HUES48 (cell line): ENCODE results near the gene ARHGAP45.
A peak's percentile ranks its signal among the peaks of the same experiment; 100 is the strongest.

Experiments
- H3K27ac ChIP-seq: one replicate; pipeline ENCODE4 v1.7.0; 2013; ENCODE audit warnings: low read depth, low read length, inconsistent platforms
- H3K27me3 ChIP-seq: 2 replicates; pipeline ENCODE4 v1.6.1; 2013; ENCODE audit warnings: mild to moderate bottlenecking, low read length; ENCODE audit not compliant: control insufficient read depth, insufficient read depth
- H3K36me3 ChIP-seq: 2 replicates; pipeline ENCODE4 v1.6.1; 2013; ENCODE audit warnings: low read length; ENCODE audit not compliant: control insufficient read depth, insufficient read depth
- H3K4me1 ChIP-seq: 2 replicates; pipeline ENCODE4 v1.6.1; 2013; ENCODE audit warnings: mild to moderate bottlenecking, low read length; ENCODE audit not compliant: control insufficient read depth, insufficient read depth
- H3K4me3 ChIP-seq: 2 replicates; pipeline ENCODE4 v1.5.1; 2013; ENCODE audit warnings: mild to moderate bottlenecking, low read depth, low read length
- H3K9ac ChIP-seq: 2 replicates; pipeline ENCODE4 v1.6.1; 2013; ENCODE audit warnings: mild to moderate bottlenecking, low read depth, low read length, moderate library complexity
- H3K9me3 ChIP-seq: 2 replicates; pipeline ENCODE4 v1.6.1; 2013; ENCODE audit warnings: low read length; ENCODE audit not compliant: control insufficient read depth, insufficient read depth

The ARHGAP45 gene

DNA sequence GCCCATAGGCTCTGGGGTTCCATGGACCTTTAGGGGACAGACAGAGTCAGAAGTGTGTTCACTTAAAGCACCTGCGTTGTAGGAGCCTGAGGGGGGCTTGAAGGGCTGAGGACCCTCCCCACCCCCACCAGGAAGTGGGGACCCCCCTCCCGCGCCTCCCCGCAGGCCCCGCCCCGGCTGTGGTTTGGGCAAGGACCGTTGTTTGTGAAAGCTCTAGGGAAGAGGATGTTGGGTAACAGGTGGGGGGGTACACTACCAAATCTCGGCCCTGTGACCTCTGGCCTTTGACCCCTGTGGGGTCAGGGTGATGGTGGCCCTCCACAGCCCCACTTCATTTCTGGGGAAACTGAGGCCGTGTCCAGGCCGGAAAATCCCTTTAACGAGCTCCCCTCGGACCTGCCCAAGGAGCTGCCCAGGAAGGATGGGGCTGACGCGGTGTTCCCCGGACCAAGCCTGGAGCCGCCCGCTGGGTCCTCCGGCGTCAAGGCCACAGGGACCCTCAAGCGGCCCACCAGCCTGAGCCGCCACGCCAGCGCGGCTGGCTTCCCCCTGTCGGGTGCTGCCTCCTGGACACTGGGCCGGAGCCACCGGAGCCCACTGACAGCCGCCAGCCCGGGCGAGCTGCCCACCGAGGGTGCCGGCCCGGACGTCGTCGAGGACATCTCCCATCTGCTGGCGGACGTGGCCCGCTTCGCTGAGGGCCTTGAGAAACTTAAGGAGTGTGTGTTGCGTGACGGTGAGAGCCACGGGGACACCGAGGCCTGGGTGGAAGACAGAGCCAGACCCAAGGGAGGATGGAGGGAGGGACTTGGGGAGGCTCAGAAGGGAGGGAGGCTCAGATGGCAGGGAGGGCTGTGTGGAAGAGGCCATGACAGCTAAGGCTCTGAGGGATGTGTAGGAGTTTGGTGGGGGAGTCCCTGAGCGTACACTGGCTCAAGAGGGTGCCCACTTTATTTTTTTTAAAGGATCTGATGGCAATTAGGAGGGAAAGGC is 1.3 kb downstream of the ARHGAP45 start:
- Histone ChIP-seq H3K27me3 (peaks cover 25% of the 10 kb centered on the region), H3K27ac (no peak overlapping the region)

DNA sequence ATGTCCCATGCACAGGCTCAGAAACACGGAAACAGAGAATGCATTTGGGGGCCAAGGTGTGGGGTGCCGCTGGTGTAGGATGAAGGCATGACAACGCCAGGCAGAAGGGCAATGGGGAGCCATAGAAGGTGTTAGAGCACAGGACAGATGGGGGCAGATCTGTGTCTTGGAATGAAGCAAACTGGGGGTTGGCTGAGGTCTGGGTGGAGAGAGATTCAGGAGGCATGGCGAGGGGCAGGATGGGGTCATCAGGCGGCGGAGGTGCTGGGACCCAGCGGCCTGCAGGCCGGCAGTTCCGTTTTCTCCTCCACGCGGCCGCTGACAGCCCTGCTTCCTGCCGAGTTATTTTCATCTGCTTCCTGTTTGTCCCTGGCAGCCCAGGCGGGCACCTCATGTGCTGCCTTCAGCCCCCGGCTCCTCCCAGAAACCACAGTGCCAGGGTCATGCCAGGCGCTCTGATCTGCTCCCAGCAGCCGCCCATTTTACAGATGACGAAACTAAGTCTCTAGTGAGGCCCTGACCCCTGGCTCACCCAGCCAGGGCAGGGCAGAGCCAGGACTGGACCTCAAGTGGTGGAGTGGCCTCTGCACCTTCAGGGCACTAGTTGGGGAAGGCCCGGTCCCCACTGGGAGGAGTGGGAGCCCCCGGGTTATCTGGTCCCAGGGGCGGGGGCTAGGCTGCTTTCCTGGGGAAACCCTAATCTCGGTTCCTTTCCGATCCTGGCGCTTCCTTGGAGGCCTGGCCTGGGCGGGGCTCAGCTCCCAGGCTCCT is 2.2 kb downstream of the ARHGAP45 start:
- Histone ChIP-seq H3K27me3 (peaks cover 25% of the 10 kb centered on the region), H3K9me3 (no peaks in the 10 kb centered on the region), H3K36me3 (peaks cover 12% of the 10 kb centered on the region; the same call in 1 of the 2 replicates), H3K9ac (no peak overlapping the region), H3K4me1 (0 out of 2 replicates have a peak, but pooled peaks cover 10% of the 10 kb centered on the region), H3K4me3 (no peak overlapping the region), H3K27ac (no peak overlapping the region)

More for the DNA sequence above, 1.3 kb downstream of the ARHGAP45 start:
- H3K4me1 ChIP-seq, result peaks cover 10% of the 10 kb centered on the region; the same call in 1 of the 2 replicates
- no peaks in the 10 kb centered on the region for H3K9me3 ChIP-seq
- H3K36me3 ChIP-seq, result peaks cover 3% of the 10 kb centered on the region; the same call in 1 of the 2 replicates
- no peak overlapping the region for H3K9ac ChIP-seq
- no peak overlapping the region for H3K4me3 ChIP-seq

DNA sequence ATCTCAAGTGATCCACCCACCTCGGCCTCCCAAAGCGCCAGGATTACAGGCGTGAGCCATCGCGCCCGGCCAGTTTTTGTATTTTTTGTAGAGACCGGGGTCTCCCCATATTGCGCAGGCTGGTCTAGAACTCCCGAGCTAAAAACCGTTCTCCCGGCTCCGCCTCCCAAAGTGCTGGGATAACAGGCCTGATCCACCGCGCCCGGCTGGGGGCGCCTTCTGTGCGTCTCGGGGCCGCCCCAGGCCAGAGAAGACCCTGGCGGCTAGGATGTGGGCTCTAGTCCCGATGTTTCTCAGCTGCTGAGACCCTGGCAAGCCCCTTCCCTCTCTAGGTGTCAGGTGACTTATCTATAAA is 3.6 kb downstream of the ARHGAP45 start:
- H3K4me3 ChIP-seq, result peak overlapping the region; percentile 71
- no peaks in the 10 kb centered on the region for H3K9me3 ChIP-seq
- H3K36me3 ChIP-seq, result peaks cover 19% of the 10 kb centered on the region
- H3K27ac ChIP-seq, result no peak overlapping the region
- peaks cover 21% of the 10 kb centered on the region for H3K27me3 ChIP-seq
- no peak overlapping the region for H3K9ac ChIP-seq
- 0 out of 2 replicates have a peak, but pooled peaks cover 4% of the 10 kb centered on the region for H3K4me1 ChIP-seq

DNA sequence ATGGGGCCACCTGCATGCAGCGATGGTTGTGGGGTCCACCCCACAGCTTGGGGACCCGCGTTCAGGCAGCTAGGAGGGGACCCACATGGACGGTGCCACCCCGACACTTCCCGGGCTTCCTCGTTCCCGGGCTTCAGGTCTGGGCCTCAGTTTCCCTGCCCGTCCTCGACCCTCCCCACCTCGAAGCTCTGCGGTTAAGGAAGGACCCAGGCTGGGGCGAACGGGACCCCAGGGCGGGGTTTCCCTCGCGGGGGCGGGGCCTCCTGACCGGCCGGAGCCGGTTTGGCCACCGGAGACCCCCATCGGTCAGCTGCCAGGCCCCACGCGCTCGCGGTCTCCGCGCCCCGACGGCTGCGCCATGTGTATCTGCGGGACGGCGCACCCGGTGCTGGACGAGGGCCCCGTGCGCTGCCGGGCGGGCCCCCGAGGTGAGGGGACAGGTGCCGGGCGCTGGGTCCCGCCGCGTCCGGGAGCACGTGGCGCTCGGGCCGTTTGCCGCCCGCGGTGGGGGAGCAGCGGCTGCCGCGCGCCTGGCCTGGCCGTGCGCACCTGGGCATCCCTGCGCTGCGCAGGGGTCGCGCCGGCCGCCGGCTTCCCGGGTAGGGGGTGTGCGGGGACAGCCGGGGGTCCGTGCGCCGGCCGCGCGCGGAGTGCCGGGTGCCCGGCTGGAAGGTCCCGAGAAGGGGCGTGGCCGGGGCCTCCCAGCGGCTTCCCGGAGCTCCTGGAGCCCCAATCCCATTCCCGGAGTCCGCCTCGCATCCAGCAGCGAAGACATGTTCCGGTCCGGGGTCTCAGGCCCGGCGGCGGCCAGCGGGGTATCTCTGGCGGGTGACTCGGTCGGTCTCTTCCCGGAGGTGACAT is 4.2 kb downstream of the ARHGAP45 start:
- Histone ChIP-seq H3K4me1 (no peaks in the 10 kb centered on the region), H3K9ac (peak overlapping the region; percentile 85; the same call in 1 of the 2 replicates), H3K27ac (peak overlapping the region; percentile 35), H3K27me3 (peaks cover 15% of the 10 kb centered on the region), H3K4me3 (peak overlapping the region; percentile 71), H3K9me3 (no peaks in the 10 kb centered on the region), H3K36me3 (peaks cover 24% of the 10 kb centered on the region)

DNA sequence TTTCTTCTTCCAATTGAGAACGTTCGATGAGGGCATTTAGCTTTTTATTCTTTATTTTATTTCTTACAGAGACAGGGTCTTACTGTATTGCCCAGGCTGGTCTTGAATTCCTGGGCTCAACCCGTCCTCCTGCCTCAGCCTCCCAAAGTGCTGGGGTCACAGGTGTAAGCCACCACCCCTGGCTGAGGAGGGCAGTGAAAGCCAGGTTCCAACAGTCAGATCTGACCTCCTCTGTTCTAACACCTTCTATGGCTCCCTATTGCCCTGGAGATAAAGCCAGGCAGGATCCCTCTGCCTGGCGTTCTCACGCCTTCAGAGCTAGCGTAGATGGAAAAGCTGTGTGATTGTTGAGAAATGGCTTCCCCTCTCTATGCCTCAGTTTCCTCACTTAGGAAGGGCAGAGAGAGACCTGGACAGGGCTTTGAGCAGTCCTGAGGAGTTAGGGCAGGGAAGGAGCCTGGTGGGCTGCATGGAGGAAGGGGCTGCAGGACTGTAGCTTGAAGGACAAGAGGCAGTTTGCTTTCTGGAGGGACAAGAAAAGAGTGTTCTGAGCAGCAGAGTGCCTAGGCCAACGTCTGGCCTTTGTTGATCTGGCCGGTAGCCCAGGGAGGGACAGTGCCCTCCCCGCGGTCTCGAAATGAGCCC is 5.5 kb downstream of the ARHGAP45 start:
- no peaks in the 10 kb centered on the region for H3K9me3 ChIP-seq
- peaks cover 24% of the 10 kb centered on the region for H3K36me3 ChIP-seq
- H3K4me1 ChIP-seq, result no peaks in the 10 kb centered on the region
- H3K27me3 ChIP-seq, result peaks cover 7% of the 10 kb centered on the region
- no peak overlapping the region for H3K9ac ChIP-seq
- no peak overlapping the region for H3K27ac ChIP-seq
- H3K4me3 ChIP-seq, result no peak overlapping the region

DNA sequence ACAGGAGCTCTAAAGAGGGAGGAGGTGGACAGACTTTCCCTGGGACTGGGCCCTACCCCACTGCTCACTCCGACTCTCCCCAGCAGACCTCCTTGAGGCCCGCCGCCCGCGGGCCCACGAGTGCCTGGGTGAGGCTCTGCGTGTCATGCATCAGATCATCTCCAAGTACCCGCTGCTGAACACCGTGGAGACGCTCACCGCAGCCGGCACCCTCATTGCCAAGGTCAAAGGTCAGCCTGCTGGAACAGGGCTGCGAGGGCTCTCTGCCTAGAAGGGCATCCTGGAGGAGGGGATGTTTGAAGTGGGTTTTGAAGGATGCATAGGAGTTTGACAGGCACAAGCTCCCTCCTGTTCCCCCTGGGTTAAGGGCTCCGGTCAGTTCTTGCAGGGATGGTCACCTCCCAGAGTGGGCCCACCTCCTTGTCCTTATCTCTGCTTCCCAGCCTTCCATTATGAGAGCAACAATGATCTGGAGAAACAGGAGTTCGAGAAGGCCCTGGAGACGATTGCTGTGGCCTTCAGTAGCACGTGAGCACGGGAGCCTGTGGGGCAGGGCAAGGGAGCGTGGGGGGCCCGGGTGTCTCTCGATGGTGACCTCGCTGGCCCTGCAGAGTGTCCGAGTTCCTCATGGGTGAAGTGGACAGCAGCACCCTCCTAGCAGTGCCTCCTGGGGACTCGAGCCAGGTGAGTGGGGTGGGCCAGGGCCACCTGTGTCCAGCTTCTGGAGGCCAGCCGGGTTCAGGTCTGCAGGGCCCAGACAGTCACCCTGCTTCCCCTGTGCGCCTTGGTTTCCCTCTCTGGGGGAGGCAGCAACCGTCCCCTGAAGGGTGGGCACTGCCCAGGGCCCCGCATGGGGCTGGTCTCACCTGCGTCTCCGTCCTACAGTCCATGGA is 6.3 kb downstream of the ARHGAP45 start:
- Histone ChIP-seq H3K4me3 (no peak overlapping the region), H3K36me3 (peaks cover 28% of the 10 kb centered on the region), H3K9ac (no peak overlapping the region), H3K9me3 (no peaks in the 10 kb centered on the region), H3K27ac (no peak overlapping the region), H3K27me3 (peaks cover 4% of the 10 kb centered on the region), H3K4me1 (no peaks in the 10 kb centered on the region)

DNA sequence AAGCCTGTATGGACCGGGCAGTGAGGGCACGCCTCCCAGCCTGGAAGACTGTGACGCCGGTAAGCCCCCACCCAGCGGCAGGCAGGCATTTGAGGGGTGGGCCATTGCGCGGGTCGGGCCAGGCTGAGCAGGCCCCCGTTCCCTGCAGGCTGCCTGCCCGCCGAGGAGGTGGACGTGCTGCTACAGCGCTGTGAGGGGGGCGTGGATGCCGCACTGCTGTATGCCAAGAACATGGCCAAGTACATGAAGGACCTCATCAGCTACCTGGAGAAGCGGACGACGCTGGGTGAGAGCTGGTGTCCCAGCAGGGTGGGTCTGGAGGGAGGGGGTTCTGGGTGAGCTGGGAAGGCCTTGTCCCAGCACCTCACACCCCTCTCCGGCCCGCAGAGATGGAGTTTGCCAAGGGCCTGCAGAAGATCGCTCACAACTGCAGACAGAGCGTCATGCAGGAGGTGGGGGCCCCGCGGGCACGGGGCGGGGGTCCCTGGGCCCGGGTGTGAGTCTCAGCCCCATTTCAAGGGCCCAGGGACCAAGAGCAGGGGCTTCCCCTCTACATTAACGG is 7.1 kb downstream of the ARHGAP45 start:
- Histone ChIP-seq H3K27ac (no peak overlapping the region), H3K27me3 (peaks cover 4% of the 10 kb centered on the region), H3K4me1 (no peaks in the 10 kb centered on the region), H3K36me3 (peaks cover 28% of the 10 kb centered on the region), H3K9me3 (no peaks in the 10 kb centered on the region), H3K4me3 (no peak overlapping the region), H3K9ac (no peak overlapping the region)

DNA sequence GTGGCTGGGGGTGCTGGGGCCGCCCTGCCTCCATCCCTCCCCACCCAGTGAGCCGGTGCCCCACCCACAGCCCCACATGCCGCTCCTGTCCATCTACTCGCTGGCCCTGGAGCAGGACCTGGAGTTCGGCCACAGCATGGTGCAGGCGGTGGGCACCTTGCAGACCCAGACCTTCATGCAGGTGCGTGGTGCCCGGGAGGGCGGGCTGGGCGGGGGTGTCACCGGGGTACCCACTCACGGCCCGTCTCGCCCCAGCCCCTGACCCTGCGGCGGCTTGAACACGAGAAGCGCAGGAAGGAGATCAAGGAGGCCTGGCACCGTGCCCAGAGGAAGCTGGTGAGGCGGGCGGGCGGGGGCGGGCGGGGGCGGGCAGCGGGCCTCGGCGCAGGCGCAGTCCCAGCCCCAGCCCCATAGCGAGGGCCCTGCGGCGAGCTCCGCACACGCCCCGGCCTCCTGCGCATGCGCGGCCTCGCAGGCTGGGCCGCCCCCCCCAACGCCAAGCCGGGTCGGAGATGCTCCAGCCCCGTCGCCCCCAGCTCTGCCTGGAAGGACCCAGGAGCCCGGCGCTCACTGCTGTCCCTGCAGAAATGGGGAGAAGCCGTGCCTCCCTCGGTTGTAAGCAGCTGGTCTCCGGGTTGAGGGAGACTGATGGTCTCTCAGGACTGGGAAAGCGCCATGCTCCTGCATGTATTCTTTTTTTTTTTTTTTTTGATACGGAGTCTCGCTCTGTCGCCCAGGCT is 7.7 kb downstream of the ARHGAP45 start:
- Histone ChIP-seq H3K27ac (no peak overlapping the region), H3K9me3 (no peaks in the 10 kb centered on the region), H3K4me3 (no peak overlapping the region), H3K27me3 (peaks cover 4% of the 10 kb centered on the region), H3K9ac (no peak overlapping the region), H3K36me3 (peaks cover 30% of the 10 kb centered on the region), H3K4me1 (no peaks in the 10 kb centered on the region)

DNA sequence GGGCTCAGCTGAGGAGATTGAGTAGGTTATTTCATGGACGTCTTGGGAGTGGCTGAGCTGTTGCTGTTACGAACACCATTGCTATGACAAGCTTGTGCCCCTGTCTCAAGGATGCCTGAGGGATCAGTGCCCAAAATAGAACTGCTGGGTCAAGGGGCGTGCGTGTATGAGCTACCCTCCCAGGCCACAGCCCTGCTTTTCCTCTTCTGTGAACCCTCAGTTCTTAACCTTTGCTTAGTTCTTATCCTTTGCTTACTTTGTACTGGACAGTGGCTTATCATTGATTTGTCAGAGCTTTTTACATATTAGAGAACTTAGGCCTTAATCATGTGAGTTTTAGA is 9.0 kb downstream of the ARHGAP45 start:
- no peak overlapping the region for H3K27ac ChIP-seq
- no peaks in the 10 kb centered on the region for H3K4me1 ChIP-seq
- peaks cover 43% of the 10 kb centered on the region for H3K36me3 ChIP-seq
- no peak overlapping the region for H3K9ac ChIP-seq
- no peaks in the 10 kb centered on the region for H3K9me3 ChIP-seq
- peaks cover 4% of the 10 kb centered on the region; the same call in 1 of the 2 replicates for H3K27me3 ChIP-seq
- no peak overlapping the region for H3K4me3 ChIP-seq
